Liver (tissue), 9 donors: ENCODE results near the gene NLRP11. TPM values are rescaled to one million over a fixed set of nuclear protein-coding genes. Genes with fewer than 3 reads are reported as not detected.

Source experiments
- DNase-seq: peaks from one replicate; pipeline ENCODE4 v3.0.0-alpha.2; 2017; ENCODE audit warnings: low spot score
- H3K27ac ChIP-seq, 2 donors: one replicate each; pipeline ENCODE4 v1.7.0; 2013; ENCODE audit warnings: inconsistent platforms in 2 of 2, low read length in 2 of 2, control low read depth in 1 of 2, low read depth in 1 of 2, mild to moderate bottlenecking in 1 of 2
- H3K27me3 ChIP-seq, 4 donors: one replicate each; pipeline versions ENCODE4 v1.6.1 to v1.7.0; 2013; ENCODE audit warnings: low read length in 3 of 4, inconsistent platforms in 1 of 4, mild to moderate bottlenecking in 1 of 4, moderate library complexity in 1 of 4; ENCODE audit not compliant: control insufficient read depth in 4 of 4, insufficient read depth in 4 of 4
- H3K36me3 ChIP-seq, 4 donors: one replicate each; pipeline versions ENCODE4 v1.6.1 to v1.7.0; 2013; ENCODE audit warnings: low read length in 3 of 4, mild to moderate bottlenecking in 3 of 4, low read depth in 1 of 4, moderate library complexity in 1 of 4; ENCODE audit not compliant: control insufficient read depth in 4 of 4, insufficient read depth in 3 of 4
- H3K4me1 ChIP-seq, 4 donors: one replicate each; pipeline versions ENCODE4 v1.6.1 to v1.7.0; 2013; ENCODE audit warnings: low read length in 3 of 4, mild to moderate bottlenecking in 3 of 4, moderate library complexity in 1 of 4; ENCODE audit not compliant: control insufficient read depth in 4 of 4, insufficient read depth in 4 of 4
- H3K4me3 ChIP-seq, 3 donors: one replicate each; pipeline versions ENCODE4 v1.6.1 to v1.7.0; 2013; ENCODE audit warnings: low read length in 3 of 3, control low read depth in 1 of 3, low read depth in 1 of 3, mild to moderate bottlenecking in 1 of 3
- H3K9ac ChIP-seq, 2 donors: one replicate each; pipeline ENCODE4 v1.7.0; 2013; ENCODE audit warnings: low read length in 2 of 2, mild to moderate bottlenecking in 2 of 2, moderate library complexity in 2 of 2, control low read depth in 1 of 2, low read depth in 1 of 2
- H3K9me3 ChIP-seq, 4 donors: one replicate each; pipeline versions ENCODE4 v1.6.1 to v1.7.0; 2013; ENCODE audit warnings: low read length in 3 of 4; ENCODE audit not compliant: control insufficient read depth in 4 of 4
- CTCF ChIP-seq: fragments of 150-350 bp; IDR thresholded peaks from 2 replicates; pipeline ENCODE4 v1.5.1; 2017; ENCODE audit warnings: improper control_type of control experiment, low read depth, low read length; ENCODE audit not compliant: missing input control
- EGR1 ChIP-seq, 2 donors: IDR thresholded peaks; 2 replicates each; pipeline ENCODE4 v1.6.1; 2016 to 2018; ENCODE audit warnings: antibody characterized with exemption in 2 of 2, low read depth in 2 of 2
- FOXA1 ChIP-seq: IDR thresholded peaks from 2 replicates; pipeline ENCODE4 v1.6.1; 2016; ENCODE audit warnings: antibody characterized with exemption
- FOXA2 ChIP-seq: IDR thresholded peaks from 2 replicates; pipeline ENCODE4 v1.6.1; 2016; ENCODE audit warnings: antibody characterized with exemption
- HNF4A ChIP-seq, 2 donors: conservative IDR thresholded peaks; 2 replicates each; pipeline ENCODE4 v1.6.1; 2016; ENCODE audit warnings: antibody characterized with exemption in 2 of 2, mild to moderate bottlenecking in 2 of 2
- JUND ChIP-seq, 2 donors: IDR thresholded peaks; 2 replicates each; pipeline ENCODE4 v1.6.1; 2016; ENCODE audit warnings: antibody characterized with exemption in 2 of 2
- MAX ChIP-seq: IDR thresholded peaks from 2 replicates; pipeline ENCODE4 v1.6.1; 2016; ENCODE audit warnings: antibody characterized with exemption
- NR2F2 ChIP-seq: IDR thresholded peaks from 2 replicates; pipeline ENCODE4 v1.6.1; 2016; ENCODE audit warnings: antibody characterized with exemption
- REST ChIP-seq: IDR thresholded peaks from 2 replicates; pipeline ENCODE4 v1.6.1; 2016; ENCODE audit warnings: antibody characterized with exemption, mild to moderate bottlenecking
- RXRA ChIP-seq, 2 donors: IDR thresholded peaks; 2 replicates each; pipeline ENCODE4 v1.6.1; 2017 to 2018; ENCODE audit warnings: antibody characterized with exemption in 2 of 2, mild to moderate bottlenecking in 1 of 2
- SP1 ChIP-seq: IDR thresholded peaks from 2 replicates; pipeline ENCODE4 v1.6.1; 2018; ENCODE audit warnings: antibody characterized with exemption, mild to moderate bottlenecking
- TAF1 ChIP-seq: conservative IDR thresholded peaks from 2 replicates; pipeline ENCODE4 v1.6.1; 2016; ENCODE audit warnings: antibody characterized with exemption, mild to moderate bottlenecking
- YY1 ChIP-seq: IDR thresholded peaks from 2 replicates; pipeline ENCODE4 v1.6.1; 2016; ENCODE audit warnings: antibody characterized with exemption, mild to moderate bottlenecking
- ZBTB33 ChIP-seq: IDR thresholded peaks from 2 replicates; pipeline ENCODE4 v1.6.1; 2016; ENCODE audit warnings: antibody characterized with exemption
- WGBS: extraction: QIAGEN DNeasy Blood & Tissue Kit; methylation state at CpG from one replicate; pipeline ENCODE4 v1.1.7; 2013; 5-methylcytosine and 5-hydroxymethylcytosine counted together
- polyA plus RNA-seq, 2 donors: library from polyadenylated mRNA; stranded (reverse) in 1 of 2; unstranded in 1 of 2; fragments of 200-250 nt in 1 of 2; fragments of >200 nt in 1 of 2; fragmentation: Nextera tagmentation in 1 of 2; extraction: Ambion mirVana in 1 of 2; gene quantifications; one replicate each; pipeline versions ENCODE4 v1.2.1 to v1.2.3, GENCODE V29; 2013 to 2015
- total RNA-seq, 2 donors: library from RNA; depleted of rRNA; stranded (reverse); fragments of >200 nt; gene quantifications; one replicate each; pipeline ENCODE4 v1.2.3, GENCODE V29; 2014
- donor health status: healthy.
- donor health status: healthy.
- donor health status: healthy.
- donor health status: healthy.
- donor health status: healthy.

The NLRP11 gene
- total and polyA plus RNA-seq, 4 donors = 0.28 to 0.33 TPM; not detected in 2

GRCh38 chr19:55750715-55751114, 81.1 kb downstream of the NLRP11 start:
- TF ChIP-seq EGR1 (IDR thresholded peaks at IDR 0.05; ENCODE audit: low read depth in 2 of 2) = no peak
- no peak for TF ChIP-seq NR2F2
- TF ChIP-seq HNF4A (conservative IDR thresholded peaks at IDR 0.05) = no peak
- TF ChIP-seq FOXA1 = no peak
- TF ChIP-seq YY1 = no peak
- TF ChIP-seq ZBTB33 = no peak
- no peak for TF ChIP-seq RXRA (IDR thresholded peaks at IDR 0.05)
- TF ChIP-seq FOXA2 = no peak
- WGBS = 76% methylated on average over 6 of the region's 6 CpGs
- Histone ChIP-seq H3K4me3 (no peak overlapping the region), H3K9me3 (no peaks in the 10 kb centered on the region), H3K36me3 (peaks cover 0 to 2% (median 0%) of the 10 kb centered on the region in 4 donors), H3K4me1 (peaks cover 0 to 9% (median 4%) of the 10 kb centered on the region in 4 donors), H3K9ac (no peak overlapping the region), H3K27ac (no peak overlapping the region), H3K27me3 (no peaks in the 10 kb centered on the region)
- DNase-seq = no peak

GRCh38 chr19:55738302-55738701, 93.5 kb downstream of the NLRP11 start, which contains the start of gene NLRP9:
NLRP9 (minus strand) TSS chr19:55738402; CDS start chr19:55738374, 28 bp downstream.
- Histone ChIP-seq H3K36me3 (no peaks in the 10 kb centered on the region), H3K4me3 (no peak within 1 kb of the TSS), H3K27me3 (no peaks in the 10 kb centered on the region), H3K4me1 (no peaks in the 10 kb centered on the region), H3K9ac (no peak within 1 kb of the TSS), H3K27ac (no peak within 1 kb of the TSS), H3K9me3 (no peaks in the 10 kb centered on the region)
- whole genome bisulfite sequencing = 89% methylated on average over 3 of the region's 3 CpGs
- TF ChIP-seq SP1 (no peak), FOXA1 (no peak), ZBTB33 (no peak), JUND (IDR thresholded peaks at IDR 0.05) (no peak), TAF1 (no peak), CTCF (no peak), YY1 (no peak), REST (no peak), NR2F2 (no peak), EGR1 (IDR thresholded peaks at IDR 0.05; ENCODE audit: low read depth in 2 of 2) (no peak), MAX (no peak), HNF4A (conservative IDR thresholded peaks at IDR 0.05) (no peak), FOXA2 (no peak)
- no peak for DNase-seq
